ENCODE results near the gene GNE. TPM values are rescaled to one million over a fixed set of nuclear protein-coding genes. Genes with fewer than 3 reads are reported as not detected.

Gene GNE
- total and polyA plus RNA-seq, 2 of the 13 experiments (the other 11 are each of a cell fraction or from before 2014, with no cell fraction given) = 16.1 to 24.1 TPM

- TF ChIP-seq ZNF687 (CRISPR knock-in tag; IDR thresholded peaks at IDR 0.05) = no peak
- peak; percentile 62; the same call in 1 of the 2 replicates for TF ChIP-seq HNF1B (CRISPR knock-in tag; IDR thresholded peaks at IDR 0.05)
- no peak for TF ChIP-seq CSRNP1 (CRISPR knock-in tag; IDR thresholded peaks at IDR 0.05)
- TF ChIP-seq ATF7 (IDR thresholded peaks at IDR 0.05) = no peak
- peak; percentile 47; the same call in 1 of the 2 replicates for TF ChIP-seq ATF7 (CRISPR knock-in tag; IDR thresholded peaks at IDR 0.05)
- peak; percentile 50; the same call in 1 of the 2 replicates for TF ChIP-seq SOX5 (CRISPR knock-in tag; IDR thresholded peaks at IDR 0.05; ENCODE audit: borderline replicate concordance)
- TF ChIP-seq ELF3 (CRISPR knock-in tag; IDR thresholded peaks at IDR 0.05) = peak; percentile 99
- TF ChIP-seq HOXA7 (CRISPR knock-in tag; IDR thresholded peaks at IDR 0.05) = no peak
- TF ChIP-seq ZFP90 (CRISPR knock-in tag; IDR thresholded peaks at IDR 0.05; ENCODE audit: borderline replicate concordance) = no peak
- no peak for TF ChIP-seq NCOR1 (IDR thresholded peaks at IDR 0.05; ENCODE audit: borderline replicate concordance, low read length)
- TF ChIP-seq GABPB1 (CRISPR knock-in tag; IDR thresholded peaks at IDR 0.05) = peak; percentile 44; the same call in 1 of the 2 replicates
- peak; percentile 60; the same call in 1 of the 2 replicates for TF ChIP-seq SAP130 (CRISPR knock-in tag; IDR thresholded peaks at IDR 0.05; ENCODE audit: low read depth)
- no peak for TF ChIP-seq WIZ (CRISPR knock-in tag; IDR thresholded peaks at IDR 0.05)
- no peak for TF ChIP-seq MLXIP (CRISPR knock-in tag; IDR thresholded peaks at IDR 0.05; ENCODE audit: borderline replicate concordance)
- no peak for TF ChIP-seq ZNF329 (CRISPR knock-in tag; IDR thresholded peaks at IDR 0.05; ENCODE audit: low read depth)
- 0 out of 2 replicates have a peak, but pooled peaks have one; percentile 27 for TF ChIP-seq POLR2AphosphoS5 (IDR thresholded peaks at IDR 0.05; ENCODE audit: low read depth, low read length)
- no peak for TF ChIP-seq ZBTB43 (CRISPR knock-in tag; conservative IDR thresholded peaks at IDR 0.05)
These were observed 48.4 kb upstream of the GNE start (continued) for GRCh38 chr9:36306471-36307306.
